Ramos (cell line): ENCODE results near the gene ZNF580.

Experiments used
- in situ Hi-C: fragments of 300-500 bp; cut with MboI; formaldehyde crosslinking; loops from one replicate; pipeline ENCODE4 v1.14.3; 2022; ENCODE audit warnings: low sequenced_read_pairs; ENCODE audit not compliant: unreplicated experiment

ZNF580 gene

GRCh38 chr19:55670280-55671053 lies 29.7 kb downstream of the ZNF580 start:
- in situ Hi-C loops = loop anchor here (25.0 kb wide), 1 partner anchor 1483 kb away; the partner anchor contains the start of genes MBOAT7 and TSEN34

- in situ Hi-C loops = loop anchor here (25.0 kb wide), 1 partner anchor 1484 kb away; the partner anchor contains the start of genes MBOAT7 and TSEN34
Measured at GRCh38 chr19:55671054-55671378, 30.2 kb downstream of the ZNF580 start.

- in situ Hi-C loops = loop anchor here (25.0 kb wide), 1 partner anchor 1485 kb away; the partner anchor contains the start of genes MBOAT7 and TSEN34
Measured at GRCh38 chr19:55672418-55672817, 31.6 kb downstream of the ZNF580 start.

GRCh38 chr19:55673465-55673864 lies 32.7 kb downstream of the ZNF580 start:
- in situ Hi-C loops = loop anchor here (25.0 kb wide), 1 partner anchor 1486 kb away; the partner anchor contains the start of genes MBOAT7 and TSEN34

- in situ Hi-C loops = loop anchor here (25.0 kb wide), 1 partner anchor 1487 kb away; the partner anchor contains the start of genes MBOAT7 and TSEN34
Measured at GRCh38 chr19:55673889-55674288, 33.1 kb downstream of the ZNF580 start.

- in situ Hi-C loops = loop anchor here (25.0 kb wide), 1 partner anchor 1487 kb away; the partner anchor contains the start of genes MBOAT7 and TSEN34
Measured at GRCh38 chr19:55674459-55674840, 33.6 kb downstream of the ZNF580 start.

- in situ Hi-C loops = loop anchor here (25.0 kb wide), 1 partner anchor 1488 kb away; the partner anchor contains the start of genes MBOAT7 and TSEN34
Measured at GRCh38 chr19:55674841-55675660, 34.2 kb downstream of the ZNF580 start, which contains the start of gene EPN1. Gene EPN1 (plus strand): TSS chr19:55675226. CDS start chr19:55678628, 3,402 bp downstream.

GRCh38 chr19:55675661-55676354 lies 35.0 kb downstream of the ZNF580 start:
- in situ Hi-C loops = no loop called here

- in situ Hi-C loops = no loop called here
Measured at GRCh38 chr19:55676383-55676782, 35.6 kb downstream of the ZNF580 start.

- in situ Hi-C loops = no loop called here
Measured at GRCh38 chr19:55676889-55677505, 36.2 kb downstream of the ZNF580 start.

GRCh38 chr19:55677572-55678028 lies 36.8 kb downstream of the ZNF580 start:
- in situ Hi-C loops = no loop called here

- in situ Hi-C loops = no loop called here
Measured at GRCh38 chr19:55678121-55678671, 37.4 kb downstream of the ZNF580 start.

GRCh38 chr19:55679343-55680257 lies 38.8 kb downstream of the ZNF580 start:
- in situ Hi-C loops = no loop called here

GRCh38 chr19:55680339-55681130 lies 39.7 kb downstream of the ZNF580 start:
- in situ Hi-C loops = no loop called here

- in situ Hi-C loops = no loop called here
Measured at GRCh38 chr19:55681131-55682092, 40.6 kb downstream of the ZNF580 start.

GRCh38 chr19:55683449-55684261 lies 42.9 kb downstream of the ZNF580 start:
- in situ Hi-C loops = no loop called here
